Measurements from ENCODE around the gene UIMC1.
"Not testable (repeated sequence)": the region's sequence is repeated elsewhere in the genome, so short reads cannot be mapped to it uniquely, and the experiment has no call there.

UIMC1 gene

GRCh38 chr5:176883700-176884570 is 122.6 kb downstream of the UIMC1 start:
- no peak for DNase-seq (ENCODE audit: low read depth in 2 of 2)

- DNase-seq (ENCODE audit: low read depth in 2 of 2): no peak
These were observed 124.0 kb downstream of the UIMC1 start for GRCh38 chr5:176882567-176882903.

GRCh38 chr5:176881816-176882566 is 124.6 kb downstream of the UIMC1 start:
- no peak for DNase-seq (ENCODE audit: low read depth in 2 of 2)

- no peak for DNase-seq (ENCODE audit: low read depth in 2 of 2)
These were observed 125.4 kb downstream of the UIMC1 start for GRCh38 chr5:176881021-176881749.

GRCh38 chr5:176880366-176881020 is 126.1 kb downstream of the UIMC1 start:
- DNase-seq (ENCODE audit: low read depth in 2 of 2): no peak

GRCh38 chr5:176879663-176880361 is 126.8 kb downstream of the UIMC1 start:
- DNase-seq (ENCODE audit: low read depth in 2 of 2): no peak

GRCh38 chr5:176878906-176879662 is 127.5 kb downstream of the UIMC1 start:
- no peak for DNase-seq (ENCODE audit: low read depth in 2 of 2)

GRCh38 chr5:176878463-176878862 is 128.1 kb downstream of the UIMC1 start:
- no peak for DNase-seq (ENCODE audit: low read depth in 2 of 2)

GRCh38 chr5:176877793-176878331 is 128.7 kb downstream of the UIMC1 start:
- no peak for DNase-seq (ENCODE audit: low read depth in 2 of 2)

GRCh38 chr5:176876506-176877431 is 129.8 kb downstream of the UIMC1 start:
- no peak for DNase-seq (ENCODE audit: low read depth in 2 of 2)

GRCh38 chr5:176875783-176876505 is 130.6 kb downstream of the UIMC1 start:
- no peak for DNase-seq (ENCODE audit: low read depth in 2 of 2)

GRCh38 chr5:176875014-176875550 is 131.5 kb downstream of the UIMC1 start:
- DNase-seq (ENCODE audit: low read depth in 2 of 2): no peak

GRCh38 chr5:176874198-176874780 is 132.3 kb downstream of the UIMC1 start:
- no peak for DNase-seq (ENCODE audit: low read depth in 2 of 2)

GRCh38 chr5:176873541-176874172 is 132.9 kb downstream of the UIMC1 start:
- DNase-seq (ENCODE audit: low read depth in 2 of 2): no peak

- DNase-seq (ENCODE audit: low read depth in 2 of 2): not testable (repeated sequence)
These were observed 133.6 kb downstream of the UIMC1 start for GRCh38 chr5:176873011-176873410.

GRCh38 chr5:176872586-176872985 is 134.0 kb downstream of the UIMC1 start:
- not testable (repeated sequence) for DNase-seq (ENCODE audit: low read depth in 2 of 2)

GRCh38 chr5:176870644-176871043 is 135.9 kb downstream of the UIMC1 start:
- not testable (repeated sequence) for DNase-seq (ENCODE audit: low read depth in 2 of 2)
